ENCODE results near the gene CPED1.

- TF ChIP-seq POLR2A (IDR thresholded peaks at IDR 0.05) (no peak), CTCF (IDR thresholded peaks at IDR 0.05) (no peak)
Measured at GRCh38 chr7:121237601-121238000, 249.1 kb downstream of the CPED1 start.
